Stomach (tissue), 4 donors: Measurements from ENCODE around the gene FAM98C.

Experiments
- EP300 ChIP-seq: sonication (generic); formaldehyde crosslinking; IDR thresholded peaks from one replicate; pipeline ENCODE4 v1.6.1; 2017; ENCODE audit warnings: antibody characterized with exemption
- POLR2A ChIP-seq, 4 donors: fragments of 450-650 bp; IDR thresholded peaks; one replicate each; pipeline ENCODE4 v1.6.1; 2016; ENCODE audit warnings: antibody characterized with exemption in 4 of 4, control low read depth in 2 of 4, mild to moderate bottlenecking in 1 of 4, moderate library complexity in 1 of 4
- POLR2AphosphoS5 ChIP-seq, 3 donors: sonication (generic); formaldehyde crosslinking; IDR thresholded peaks; one replicate each; pipeline ENCODE4 v1.6.1; 2016; ENCODE audit warnings: antibody characterized with exemption in 3 of 3

DNA sequence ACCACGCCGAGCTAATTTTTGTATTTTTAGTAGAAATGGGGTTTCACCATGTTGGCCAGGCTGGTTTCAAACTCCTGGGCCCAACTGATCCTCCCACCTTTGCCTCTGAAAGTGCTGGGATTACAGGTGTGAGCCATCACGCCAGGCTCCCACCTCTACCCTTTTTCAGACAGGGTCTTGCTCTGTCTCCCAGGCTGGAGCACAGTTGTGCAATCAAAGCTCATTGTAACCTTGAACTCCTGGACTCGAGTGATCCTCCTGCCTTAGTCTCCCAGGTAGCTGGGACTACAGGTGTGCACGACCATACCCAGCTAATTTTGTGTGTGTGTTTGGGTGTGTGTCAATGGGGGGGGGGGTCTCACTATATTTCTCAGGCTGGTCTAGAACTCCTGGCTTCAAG, 21.4 kb downstream of the FAM98C start:
- TF ChIP-seq EP300 (no peak), POLR2A (IDR thresholded peaks at IDR 0.05) (no peak), POLR2AphosphoS5 (IDR thresholded peaks at IDR 0.05) (no peak)
